Lower lobe of right lung (tissue), 2 donors: ENCODE results near the gene CAPZB. TPM values are rescaled to one million over a fixed set of nuclear protein-coding genes. Genes with fewer than 3 reads are reported as not detected.

Source experiments
- ATAC-seq, 2 donors: fragments of 200-7000 bp; cut with Tn5 transposase; one replicate each; pipeline ENCODE4 v1.9.1; 2020 to 2022; ENCODE audit warnings: mild to moderate bottlenecking in 2 of 2, moderate library complexity in 2 of 2
- DNase-seq: peaks from one replicate; pipeline ENCODE4 v3.0.0-alpha.2; 2020
- H3K27ac ChIP-seq: fragments of 200-600 bp; one replicate; pipeline ENCODE4 v1.8.0; 2022
- H3K27me3 ChIP-seq: fragments of 200-600 bp; one replicate; pipeline ENCODE4 v1.8.0; 2022; ENCODE audit warnings: low read depth
- H3K36me3 ChIP-seq: fragments of 200-600 bp; one replicate; pipeline ENCODE4 v1.8.0; 2022; ENCODE audit warnings: mild to moderate bottlenecking
- H3K4me1 ChIP-seq: fragments of 200-600 bp; one replicate; pipeline ENCODE4 v1.8.0; 2022
- H3K4me3 ChIP-seq: fragments of 200-600 bp; one replicate; pipeline ENCODE4 v1.8.0; 2022; ENCODE audit warnings: mild to moderate bottlenecking
- H3K9me3 ChIP-seq: fragments of 200-600 bp; one replicate; pipeline ENCODE4 v1.8.0; 2022
- intact Hi-C: fragments of 100-400 bp; cut with DNase I; formaldehyde crosslinking; loops from one replicate; pipeline ENCODE4 v1.11.0; 2022
- total RNA-seq: library from RNA; stranded (reverse); fragmentation: NEBNext Ultra II Directional; extraction: Animal tissue kit (Norgen Biotek cat#: 25700); gene quantifications from one replicate; pipeline ENCODE4 v1.2.1, GENCODE V29; 2021
- TF ChIP-seq, protein P1 (sequence below): fragments of 200-600 bp; IDR thresholded peaks from one replicate; pipeline ENCODE4 v1.8.0; 2022; ENCODE audit warnings: antibody characterized with exemption, mild to moderate bottlenecking
- donor health status: DM: no; HTN: yes; CAD: no; lungs with severe emphysema.

CAPZB gene
- total RNA-seq, 1 donor from 2014 or later, result 236 TPM

DNA sequence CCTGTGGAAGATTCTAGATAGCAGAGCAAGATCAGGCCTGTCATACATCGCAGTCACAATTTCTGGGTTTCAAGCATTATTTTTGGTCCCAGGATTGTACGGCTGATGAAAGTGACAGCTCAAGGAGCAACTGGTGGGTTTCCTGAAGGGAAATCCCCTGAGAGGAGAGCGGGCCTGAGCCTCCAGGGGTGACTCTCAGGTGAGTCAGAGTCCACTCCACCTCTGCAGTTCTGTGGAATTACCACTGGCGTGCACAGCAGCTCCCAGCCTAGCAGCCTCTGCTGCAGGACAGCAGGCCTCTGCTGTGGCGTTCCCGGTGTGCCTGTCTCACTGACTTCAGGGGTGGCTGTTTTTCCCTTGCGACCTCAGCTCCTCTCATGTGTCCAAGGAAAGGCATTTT is 148.8 kb downstream of the CAPZB start:
- no peak overlapping the region for H3K4me3 ChIP-seq
- ATAC-seq, result peak in 1 of 2 donors; percentile 13
- no peaks in the 10 kb centered on the region for H3K4me1 ChIP-seq
- H3K27me3 ChIP-seq, result no peaks in the 10 kb centered on the region
- H3K36me3 ChIP-seq, result peaks cover 34% of the 10 kb centered on the region
- DNase-seq, result no peak
- intact Hi-C loops, result no loop called here
- H3K27ac ChIP-seq, result no peak overlapping the region
- TF ChIP-seq, protein P1, sequence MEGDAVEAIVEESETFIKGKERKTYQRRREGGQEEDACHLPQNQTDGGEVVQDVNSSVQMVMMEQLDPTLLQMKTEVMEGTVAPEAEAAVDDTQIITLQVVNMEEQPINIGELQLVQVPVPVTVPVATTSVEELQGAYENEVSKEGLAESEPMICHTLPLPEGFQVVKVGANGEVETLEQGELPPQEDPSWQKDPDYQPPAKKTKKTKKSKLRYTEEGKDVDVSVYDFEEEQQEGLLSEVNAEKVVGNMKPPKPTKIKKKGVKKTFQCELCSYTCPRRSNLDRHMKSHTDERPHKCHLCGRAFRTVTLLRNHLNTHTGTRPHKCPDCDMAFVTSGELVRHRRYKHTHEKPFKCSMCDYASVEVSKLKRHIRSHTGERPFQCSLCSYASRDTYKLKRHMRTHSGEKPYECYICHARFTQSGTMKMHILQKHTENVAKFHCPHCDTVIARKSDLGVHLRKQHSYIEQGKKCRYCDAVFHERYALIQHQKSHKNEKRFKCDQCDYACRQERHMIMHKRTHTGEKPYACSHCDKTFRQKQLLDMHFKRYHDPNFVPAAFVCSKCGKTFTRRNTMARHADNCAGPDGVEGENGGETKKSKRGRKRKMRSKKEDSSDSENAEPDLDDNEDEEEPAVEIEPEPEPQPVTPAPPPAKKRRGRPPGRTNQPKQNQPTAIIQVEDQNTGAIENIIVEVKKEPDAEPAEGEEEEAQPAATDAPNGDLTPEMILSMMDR, result no peak
- no peaks in the 10 kb centered on the region for H3K9me3 ChIP-seq

DNA sequence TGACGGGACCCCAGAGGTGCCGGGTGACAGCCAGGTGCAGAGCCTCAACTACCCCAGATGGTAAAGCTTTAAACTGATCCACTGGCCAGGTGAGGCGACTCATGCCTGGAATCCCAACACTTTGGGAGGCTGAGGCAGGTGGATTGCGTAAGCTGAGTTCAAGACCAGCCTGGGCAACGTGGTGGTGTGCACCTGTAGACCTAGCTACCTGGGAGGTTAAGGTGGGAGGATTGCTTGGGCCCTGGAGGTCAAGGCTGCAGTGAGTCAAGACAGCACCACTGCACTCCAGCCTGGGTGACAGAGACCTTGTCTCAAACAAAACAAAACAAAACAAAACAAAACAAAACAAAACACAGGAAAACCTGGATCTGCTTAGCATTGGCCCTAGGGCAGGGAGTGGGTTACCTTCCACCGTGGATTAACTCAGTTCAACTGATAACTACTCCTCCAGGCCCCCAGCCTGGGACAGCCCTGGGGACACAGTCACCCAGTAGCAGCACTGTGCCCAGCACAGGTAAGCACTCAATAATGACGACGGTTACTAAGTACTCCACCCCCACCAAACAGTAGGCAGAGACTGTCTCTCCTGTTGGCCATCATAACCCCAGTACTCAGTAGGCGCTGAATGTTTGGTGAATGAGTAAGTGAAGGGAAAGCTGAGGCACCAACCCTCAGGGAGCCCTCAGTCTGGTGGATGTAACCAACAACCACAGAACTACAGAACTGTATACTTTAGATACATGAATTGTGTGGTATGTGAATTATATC is 151.6 kb downstream of the CAPZB start:
- ATAC-seq, result no peak
- intact Hi-C loops, result no loop called here
- no peak for DNase-seq

DNA sequence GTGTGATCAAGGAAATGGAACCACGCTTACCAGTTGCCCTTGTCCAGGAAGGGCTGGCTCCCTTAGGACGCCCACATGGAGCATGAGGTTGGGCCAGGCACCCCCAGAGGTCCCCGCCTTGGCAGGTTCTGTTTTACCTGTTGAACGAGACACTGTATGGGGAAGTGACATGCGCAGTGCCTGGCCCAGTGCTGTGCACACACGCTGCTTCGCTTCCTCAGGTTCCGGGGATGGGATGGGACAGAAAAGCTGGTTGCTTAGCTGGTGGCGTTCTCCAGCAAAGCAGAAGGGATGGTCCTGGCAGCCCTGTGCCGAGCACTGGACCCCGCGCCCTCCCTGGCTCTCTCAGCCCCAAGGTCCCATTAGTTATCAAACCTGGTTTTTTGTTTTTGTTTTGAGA is 152.5 kb downstream of the CAPZB start:
- DNase-seq (no peak), ATAC-seq (no peak)
- Histone ChIP-seq H3K36me3 (peaks cover 32% of the 10 kb centered on the region), H3K9me3 (no peaks in the 10 kb centered on the region), H3K27ac (no peak overlapping the region), H3K4me3 (no peak overlapping the region), H3K4me1 (no peaks in the 10 kb centered on the region), H3K27me3 (no peaks in the 10 kb centered on the region)
- intact Hi-C loops, result no loop called here
- TF ChIP-seq, protein P1, result no peak

More for the DNA sequence above, 151.6 kb downstream of the CAPZB start:
- Histone ChIP-seq H3K4me1 (no peaks in the 10 kb centered on the region), H3K9me3 (no peaks in the 10 kb centered on the region), H3K27ac (no peak overlapping the region), H3K27me3 (no peaks in the 10 kb centered on the region), H3K36me3 (peaks cover 32% of the 10 kb centered on the region), H3K4me3 (no peak overlapping the region)
- TF ChIP-seq, protein P1, result no peak

DNA sequence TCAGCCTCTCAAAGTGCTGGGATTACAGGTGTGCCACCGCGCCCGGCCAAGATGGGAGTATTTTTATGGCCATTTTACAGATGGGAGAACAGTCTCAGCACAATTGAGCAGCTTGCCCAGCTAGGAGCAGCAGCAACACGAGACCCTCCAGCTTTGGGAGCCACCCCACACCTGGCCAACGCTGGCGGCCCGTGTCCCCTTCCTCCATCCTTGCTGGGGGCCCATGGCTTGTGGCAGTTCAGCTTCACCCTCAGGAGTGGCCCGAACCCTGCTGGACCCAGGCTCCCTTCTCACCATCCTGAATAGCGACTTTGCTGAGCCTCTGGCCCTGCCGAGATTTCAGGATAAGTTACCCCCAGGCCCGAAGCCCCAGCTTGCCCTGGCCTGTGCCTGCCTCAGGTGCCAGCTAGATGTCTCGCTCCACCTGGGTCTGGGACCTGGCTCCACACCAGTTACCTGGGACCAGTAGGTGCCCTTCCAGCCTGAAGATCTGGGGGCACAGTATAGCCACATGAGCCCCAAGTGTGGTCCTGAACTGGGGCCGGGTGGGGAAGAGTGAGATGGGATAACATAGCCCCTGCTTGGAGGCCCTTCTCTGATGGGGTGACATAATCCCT is 154.0 kb downstream of the CAPZB start:
- Histone ChIP-seq H3K27me3 (no peaks in the 10 kb centered on the region), H3K4me1 (no peaks in the 10 kb centered on the region), H3K4me3 (no peak overlapping the region), H3K9me3 (no peaks in the 10 kb centered on the region), H3K27ac (no peak overlapping the region), H3K36me3 (peaks cover 44% of the 10 kb centered on the region)
- TF ChIP-seq, protein P1, result no peak
- intact Hi-C loops, result no loop called here
- no peak for DNase-seq
- no peak for ATAC-seq

DNA sequence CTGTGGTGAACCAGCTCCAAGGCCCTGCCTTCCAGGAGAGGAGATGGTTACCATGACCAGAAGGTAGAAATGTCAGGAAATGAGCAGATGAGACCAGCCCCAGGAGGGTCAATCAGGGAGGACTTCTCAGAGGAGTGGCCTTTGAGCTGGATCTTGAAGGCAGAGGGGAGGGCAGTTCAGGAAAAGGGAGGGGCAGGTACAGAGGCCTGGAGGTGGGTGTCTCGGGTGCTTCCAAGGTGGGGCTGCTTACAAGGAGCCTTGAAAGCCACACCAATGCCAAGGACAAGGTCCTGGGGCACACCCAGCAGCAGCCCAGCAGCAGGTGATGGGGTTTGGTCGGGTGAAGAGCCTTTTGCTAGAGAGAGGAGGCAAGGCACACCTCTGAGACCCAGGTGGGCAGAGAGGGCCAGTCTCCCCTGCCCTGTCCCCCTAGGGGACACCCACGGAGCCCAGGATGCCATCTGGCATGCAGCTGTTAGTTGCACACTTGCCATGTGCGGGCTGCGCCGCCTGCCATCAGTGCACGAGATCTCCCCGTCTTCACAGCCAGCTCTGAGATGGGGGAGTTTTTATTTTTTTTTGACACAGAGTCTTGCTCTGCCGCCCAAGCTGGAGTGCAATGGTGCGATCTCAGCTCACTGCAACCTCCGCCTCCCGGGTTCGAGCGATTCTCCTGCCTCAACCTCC is 154.7 kb downstream of the CAPZB start:
- Histone ChIP-seq H3K27me3 (no peaks in the 10 kb centered on the region), H3K36me3 (peaks cover 52% of the 10 kb centered on the region)
- DNase-seq, result no peak

More for the DNA sequence above, 154.7 kb downstream of the CAPZB start:
- H3K9me3 ChIP-seq, result no peaks in the 10 kb centered on the region
- no peaks in the 10 kb centered on the region for H3K4me1 ChIP-seq
- ATAC-seq, result no peak
- TF ChIP-seq, protein P1, result no peak
- no peak overlapping the region for H3K27ac ChIP-seq
- no peak overlapping the region for H3K4me3 ChIP-seq
- intact Hi-C loops, result no loop called here
